H1 (cell line): Measurements from ENCODE around the gene NPC2. TPM values are rescaled to one million over a fixed set of nuclear protein-coding genes. Genes with fewer than 3 reads are reported as not detected.

Source experiments
- CTCF ChIA-PET: fragments of 300-600 bp; sonication (Branson Sonifier 250); formaldehyde crosslinking; loops from one replicate; lab custom pipeline; 2021; ENCODE audit not compliant: partially characterized antibody; lab: Charles Lee
- POLR2A ChIA-PET: fragments of 300-600 bp; sonication (Branson Sonifier 250); formaldehyde crosslinking; loops from one replicate; lab custom pipeline; 2021; ENCODE audit warnings: inconsistent platforms; ENCODE audit not compliant: partially characterized antibody; lab: Charles Lee
- DNase-seq, 2 experiments: peaks; one replicate each; pipeline versions ENCODE4 v3.0.0 to v3.0.0-alpha.2; 2010 to 2022; ENCODE audit warnings: low spot score in 2 of 2, low read depth in 1 of 2, mixed read lengths in 1 of 2
- FAIRE-seq: peaks from 2 replicates; lab custom pipeline; 2011; peaks lifted over from hg19 to GRCh38; lab: Jason Lieb, UNC
- H2AFZ ChIP-seq: 2 replicates; pipeline ENCODE4 v1.8.1; 2012; ENCODE audit warnings: low read length, inconsistent platforms
- H2AK5ac ChIP-seq: 2 replicates; pipeline ENCODE4 v1.6.1; 2013; ENCODE audit warnings: low read depth, low read length
- H2BK120ac ChIP-seq: replicated peaks from 2 replicates; pipeline ENCODE3; 2013; ENCODE audit warnings: low read depth, low read length, inconsistent platforms
- H2BK12ac ChIP-seq: 2 replicates; pipeline ENCODE4 v1.6.1; 2013; ENCODE audit warnings: low read depth, low read length
- H2BK15ac ChIP-seq: 2 replicates; pipeline ENCODE4 v1.6.1; 2013; ENCODE audit warnings: low read length
- H2BK20ac ChIP-seq: 2 replicates; pipeline ENCODE4 v1.6.1; 2013; ENCODE audit warnings: low read length
- H2BK5ac ChIP-seq: 2 replicates; pipeline ENCODE4 v1.6.1; 2013; ENCODE audit warnings: low read depth, low read length
- H3K14ac ChIP-seq: 2 replicates; pipeline ENCODE4 v1.6.1; 2013; ENCODE audit warnings: inconsistent platforms; ENCODE audit not compliant: insufficient read length
- H3K18ac ChIP-seq: 2 replicates; pipeline ENCODE4 v1.6.1; 2013; ENCODE audit warnings: low read length; ENCODE audit errors: extremely low read depth
- H3K23ac ChIP-seq: 2 replicates; pipeline ENCODE4 v1.6.1; 2013; ENCODE audit warnings: inconsistent platforms; ENCODE audit not compliant: insufficient read length
- H3K23me2 ChIP-seq: 2 replicates; pipeline ENCODE4 v1.6.1; 2013; ENCODE audit warnings: low read depth, low read length
- H3K27ac ChIP-seq: 2 replicates; pipeline ENCODE4 v1.6.1; 2011; ENCODE audit warnings: low read depth, low read length, inconsistent platforms
- H3K27me3 ChIP-seq, 4 experiments: replicated peaks in 1 of 4; 1 replicate in 1 of 4; 2 replicates in 3 of 4; pipeline versions ENCODE4 v1.6.1 to v1.8.1; 2011 to 2013; ENCODE audit warnings: low read length in 3 of 4, mild to moderate bottlenecking in 3 of 4, inconsistent platforms in 2 of 4, mixed read lengths in 2 of 4, moderate library complexity in 1 of 4; ENCODE audit not compliant: control insufficient read depth in 3 of 4, insufficient read depth in 3 of 4; ENCODE audit errors: extremely low read depth in 1 of 4
- H3K36me3 ChIP-seq, 4 experiments: 2 replicates each; pipeline versions ENCODE4 v1.6.1 to v1.8.1; 2011 to 2013; ENCODE audit warnings: mild to moderate bottlenecking in 4 of 4, low read length in 3 of 4, moderate library complexity in 2 of 4, control low read depth in 1 of 4, inconsistent platforms in 1 of 4; ENCODE audit not compliant: insufficient read depth in 4 of 4, control insufficient read depth in 2 of 4
- H3K4ac ChIP-seq: replicated peaks from 2 replicates; pipeline ENCODE3; 2013; ENCODE audit warnings: low read length, low read depth, mixed read lengths, inconsistent platforms; ENCODE audit not compliant: insufficient read length
- H3K4me1 ChIP-seq, 4 experiments: replicated peaks in 1 of 4; 1 replicate in 1 of 4; 2 replicates in 3 of 4; pipeline versions ENCODE4 v1.6.1 to v1.8.1; 2011 to 2013; ENCODE audit warnings: low read length in 3 of 4, inconsistent platforms in 2 of 4, mixed read lengths in 1 of 4; ENCODE audit not compliant: insufficient read depth in 4 of 4, control insufficient read depth in 3 of 4
- H3K4me2 ChIP-seq, 2 experiments: 2 replicates each; pipeline versions ENCODE4 v1.6.1 to v1.8.1; 2011 to 2013; ENCODE audit warnings: low read depth in 2 of 2, low read length in 2 of 2, control low read depth in 1 of 2, inconsistent platforms in 1 of 2, mild to moderate bottlenecking in 1 of 2; ENCODE audit not compliant: insufficient read depth in 1 of 2
- H3K4me3 ChIP-seq, 4 experiments: fragments of 200-600, 300-600 bp in 1 of 4; sonication (generic), shearing (Covaris generic), sonication (Bioruptor Twin) in 1 of 4; 2 replicates each; pipeline versions ENCODE4 v1.5.1 to v1.8.1; 2011 to 2016; ENCODE audit warnings: low read length in 4 of 4, low read depth in 3 of 4, control low read depth in 2 of 4, inconsistent platforms in 2 of 4, mild to moderate bottlenecking in 2 of 4, mixed read lengths in 1 of 4, moderate library complexity in 1 of 4; ENCODE audit not compliant: insufficient read depth in 2 of 4; ENCODE audit errors: extremely low read depth in 1 of 4
- H3K56ac ChIP-seq: replicated peaks from 2 replicates; pipeline ENCODE3; 2013; ENCODE audit warnings: low read depth, mild to moderate bottlenecking, mixed read lengths, low read length, inconsistent platforms; ENCODE audit not compliant: insufficient read length
- H3K79me1 ChIP-seq: 2 replicates; pipeline ENCODE4 v1.6.1; 2013; ENCODE audit warnings: low read depth, low read length, control low read depth
- H3K79me2 ChIP-seq, 2 experiments: 2 replicates each; pipeline versions ENCODE4 v1.6.1 to v1.8.1; 2012 to 2013; ENCODE audit warnings: low read length in 2 of 2, mild to moderate bottlenecking in 2 of 2, inconsistent platforms in 1 of 2; ENCODE audit not compliant: insufficient read depth in 2 of 2, control insufficient read depth in 1 of 2
- H3K9ac ChIP-seq, 4 experiments: replicated peaks in 1 of 4; 1 replicate in 1 of 4; 2 replicates in 3 of 4; pipeline versions ENCODE4 v1.6.1 to v1.8.1; 2011 to 2013; ENCODE audit warnings: low read depth in 3 of 4, low read length in 3 of 4, control low read depth in 2 of 4, mild to moderate bottlenecking in 2 of 4, moderate library complexity in 2 of 4, inconsistent platforms in 1 of 4; ENCODE audit errors: extremely low read depth in 1 of 4
- H3K9me3 ChIP-seq, 2 experiments: 2 replicates each; pipeline versions ENCODE4 v1.6.1 to v1.8.1; 2012 to 2013; ENCODE audit warnings: mild to moderate bottlenecking in 2 of 2, moderate library complexity in 2 of 2, control low read depth in 1 of 2, inconsistent platforms in 1 of 2, low read depth in 1 of 2, low read length in 1 of 2, mixed read lengths in 1 of 2; ENCODE audit not compliant: insufficient read depth in 2 of 2
- H4K20me1 ChIP-seq, 2 experiments: replicated peaks in 1 of 2; 2 replicates each; pipeline versions ENCODE3 to v1.8.1; 2011 to 2013; ENCODE audit warnings: inconsistent platforms in 2 of 2, low read length in 2 of 2, mild to moderate bottlenecking in 1 of 2; ENCODE audit not compliant: insufficient read depth in 2 of 2, control insufficient read depth in 1 of 2
- H4K5ac ChIP-seq: 2 replicates; pipeline ENCODE4 v1.6.1; 2013; ENCODE audit warnings: low read length, low read depth, mixed read lengths, inconsistent platforms; ENCODE audit not compliant: insufficient read length
- H4K8ac ChIP-seq: 2 replicates; pipeline ENCODE4 v1.8.0; 2013; ENCODE audit warnings: mild to moderate bottlenecking, moderate library complexity, low read length, inconsistent platforms; ENCODE audit not compliant: insufficient read depth; ENCODE audit errors: extremely low read depth
- H4K91ac ChIP-seq: replicated peaks from 2 replicates; pipeline ENCODE3; 2013; ENCODE audit warnings: low read length, mixed read lengths, inconsistent platforms; ENCODE audit not compliant: insufficient read length
- GABPA ChIP-seq: IDR thresholded peaks from 2 replicates; pipeline ENCODE4 v1.6.1; 2011; ENCODE audit warnings: mild to moderate bottlenecking, low read length, moderate library complexity, borderline replicate concordance; ENCODE audit not compliant: insufficient read depth
- SP2 ChIP-seq: IDR thresholded peaks from 2 replicates; pipeline ENCODE4 v1.6.1; 2012; ENCODE audit warnings: mild to moderate bottlenecking, low read length, inconsistent platforms
- WGBS, 2 experiments: shearing (Covaris generic) in 1 of 2; methylation state at CpG; one replicate each; pipeline versions ENCODE4 v1.1.6 to v1.1.7; 2013 to 2015; ENCODE audit warnings: low lambda C conversion rate in 2 of 2, mixed read lengths in 2 of 2, inconsistent platforms in 1 of 2, low coverage in 1 of 2, missing lambda C conversion rate in 1 of 2; ENCODE audit not compliant: insufficient replicate concordance in 2 of 2, insufficient coverage in 1 of 2, insufficient read length in 1 of 2; ENCODE audit errors: extremely low coverage in 1 of 2, missing lambda C conversion rate in 1 of 2; 5-methylcytosine and 5-hydroxymethylcytosine counted together
- polyA plus RNA-seq, 7 experiments: library from polyadenylated mRNA; depleted of rRNA in 3 of 7; stranded (reverse) in 5 of 7; unstranded in 2 of 7; fragments of >200 nt in 5 of 7; fragments of 200-250 nt in 2 of 7; gene quantifications; 1 replicate in 5 of 7; 2 replicates in 1 of 7; 4 replicates in 1 of 7; pipeline versions ENCODE4 v1.2.1 to v1.2.3, GENCODE V29; 2011 to 2013; ENCODE audit warnings: missing spikeins in 2 of 7, mixed read lengths in 2 of 7
- total RNA-seq: library from RNA; stranded (reverse); fragmentation: NEBNext Ultra II Directional; extraction: Animal tissue kit (Norgen Biotek cat#: 25700); gene quantifications from 2 replicates; pipeline ENCODE4 v1.2.1, GENCODE V29; 2021

NPC2 gene
- total and polyA plus RNA-seq, 2 of the 8 experiments (the other 6 are each of a cell fraction or from before 2014, with no cell fraction given), result 178 to 258 TPM

DNA sequence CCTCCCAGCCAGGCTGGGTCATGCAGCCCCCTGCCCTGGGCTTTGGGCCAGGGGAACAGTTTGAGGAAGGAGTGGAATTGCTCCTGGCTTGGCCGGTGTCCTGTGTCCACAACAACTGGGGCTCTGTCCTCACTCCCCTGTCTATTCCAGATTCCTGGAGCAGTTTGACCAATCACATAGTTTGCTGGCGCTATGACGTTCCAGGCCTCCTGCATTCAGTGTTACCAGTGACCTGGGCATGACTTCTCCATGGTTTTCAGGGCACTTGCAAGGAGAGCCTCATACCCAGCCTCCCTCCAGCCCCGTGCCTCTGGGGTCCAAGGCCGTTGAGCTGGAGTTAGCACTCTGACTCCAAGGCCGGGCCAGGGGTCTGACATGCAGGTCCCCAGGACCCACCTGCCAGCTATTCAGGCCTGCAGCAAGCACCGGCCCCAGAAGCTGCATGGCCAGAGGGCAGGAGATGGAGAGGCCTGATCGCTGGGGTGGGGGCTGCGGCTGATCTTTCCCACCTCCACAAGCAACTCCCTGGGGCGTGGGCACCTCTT lies 34.7 kb upstream of the NPC2 start:
- Histone ChIP-seq H3K36me3 (no peaks in the 10 kb centered on the region), H2BK12ac (no peak overlapping the region), H2BK15ac (no peak overlapping the region), H3K4me3 (no peak overlapping the region), H3K4me2 (no peak overlapping the region), H3K18ac (no peak overlapping the region), H4K5ac (no peak overlapping the region), H2BK120ac (no peak overlapping the region), H3K23ac (no peak overlapping the region), H3K14ac (no peak overlapping the region), H2AK5ac (no peak overlapping the region), H4K20me1 (no peaks in the 10 kb centered on the region), H3K9me3 (no peaks in the 10 kb centered on the region), H3K9ac (no peak overlapping the region), H3K4ac (no peak overlapping the region), H3K27ac (no peak overlapping the region), H4K8ac (no peak overlapping the region), H3K23me2 (no peaks in the 10 kb centered on the region), H3K4me1 (peaks cover 0 to 6% (median 3%) of the 10 kb centered on the region in 4 experiments; a peak in 3 of 7 replicates), H2AFZ (no peak overlapping the region), H4K91ac (peak overlapping the region; percentile 39), H3K79me2 (no peaks in the 10 kb centered on the region), H2BK20ac (no peak overlapping the region), H3K56ac (no peak overlapping the region), H3K27me3 (no peaks in the 10 kb centered on the region), H2BK5ac (no peak overlapping the region; the same call in 1 of the 2 replicates), H3K79me1 (no peaks in the 10 kb centered on the region)
- TF ChIP-seq SP2, result no peak
- no peak for TF ChIP-seq GABPA
- POLR2A ChIA-PET, result interaction anchor here (2.6 kb wide), 1 partner anchor 15 kb away, joined by 6 read pairs; no protein-coding TSS in a partner anchor
- WGBS, 2 experiments, result 86% methylated on average over 10 of the region's 10 CpGs; no CpG with 5 or more reads in 1 of the 2 experiments
- DNase-seq, result no peak
- CTCF ChIA-PET, result interaction anchor here (0.5 to 8.3 kb wide), 17 partner anchors 10 to 286 kb away, joined by 3 to 61 read pairs (median 4); partner anchors contain the start of gene LTBP2
- no peak for FAIRE-seq
